ENCODE results near the gene SEM1.

DNA sequence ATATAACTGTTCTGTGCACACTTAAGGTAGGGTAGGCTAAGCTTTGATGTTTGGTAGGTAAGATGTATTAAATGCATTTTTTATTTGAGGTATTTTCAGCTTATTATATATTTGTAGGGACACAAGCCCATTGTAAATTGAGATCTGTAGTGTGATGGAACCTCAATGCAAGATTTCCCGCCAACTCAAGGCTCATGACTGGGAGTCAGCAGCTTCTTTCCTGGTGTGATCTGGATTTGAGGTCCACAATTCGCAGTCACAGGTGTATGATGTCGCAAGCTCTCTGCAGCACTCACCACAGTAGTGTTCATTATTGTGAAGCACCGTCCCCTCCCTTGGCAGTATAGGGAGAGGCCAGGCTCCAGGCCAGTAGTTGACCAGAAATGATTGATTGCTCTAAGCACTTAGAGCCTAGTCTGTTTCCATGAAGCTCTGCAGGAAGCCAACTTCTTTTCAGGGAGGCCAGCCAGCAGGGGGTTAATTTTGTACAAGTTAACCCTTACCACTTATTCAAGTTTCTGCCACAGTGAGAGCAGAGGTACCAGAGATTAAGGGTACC lies 54.9 kb downstream of the SEM1 start:
- no peak for TF ChIP-seq EZH2 (IDR thresholded peaks at IDR 0.05)
- TF ChIP-seq, protein P1, sequence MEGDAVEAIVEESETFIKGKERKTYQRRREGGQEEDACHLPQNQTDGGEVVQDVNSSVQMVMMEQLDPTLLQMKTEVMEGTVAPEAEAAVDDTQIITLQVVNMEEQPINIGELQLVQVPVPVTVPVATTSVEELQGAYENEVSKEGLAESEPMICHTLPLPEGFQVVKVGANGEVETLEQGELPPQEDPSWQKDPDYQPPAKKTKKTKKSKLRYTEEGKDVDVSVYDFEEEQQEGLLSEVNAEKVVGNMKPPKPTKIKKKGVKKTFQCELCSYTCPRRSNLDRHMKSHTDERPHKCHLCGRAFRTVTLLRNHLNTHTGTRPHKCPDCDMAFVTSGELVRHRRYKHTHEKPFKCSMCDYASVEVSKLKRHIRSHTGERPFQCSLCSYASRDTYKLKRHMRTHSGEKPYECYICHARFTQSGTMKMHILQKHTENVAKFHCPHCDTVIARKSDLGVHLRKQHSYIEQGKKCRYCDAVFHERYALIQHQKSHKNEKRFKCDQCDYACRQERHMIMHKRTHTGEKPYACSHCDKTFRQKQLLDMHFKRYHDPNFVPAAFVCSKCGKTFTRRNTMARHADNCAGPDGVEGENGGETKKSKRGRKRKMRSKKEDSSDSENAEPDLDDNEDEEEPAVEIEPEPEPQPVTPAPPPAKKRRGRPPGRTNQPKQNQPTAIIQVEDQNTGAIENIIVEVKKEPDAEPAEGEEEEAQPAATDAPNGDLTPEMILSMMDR (IDR thresholded peaks at IDR 0.05): no peak

Data from neural progenitor cell (in vitro differentiated cells).